Tibial nerve (tissue), 3 donors: Measurements from ENCODE around the gene FRMPD1.

ENCODE experiments used
- EP300 ChIP-seq, 2 donors: sonication (generic); formaldehyde crosslinking; IDR thresholded peaks; one replicate each; pipeline ENCODE4 v1.6.1; 2017; ENCODE audit warnings: antibody characterized with exemption in 2 of 2, mild to moderate bottlenecking in 1 of 2
- POLR2A ChIP-seq, 2 donors: fragments of 450-650 bp; IDR thresholded peaks; one replicate each; pipeline ENCODE4 v1.6.1; 2017; ENCODE audit warnings: antibody characterized with exemption in 2 of 2, mild to moderate bottlenecking in 2 of 2, moderate library complexity in 2 of 2

DNA sequence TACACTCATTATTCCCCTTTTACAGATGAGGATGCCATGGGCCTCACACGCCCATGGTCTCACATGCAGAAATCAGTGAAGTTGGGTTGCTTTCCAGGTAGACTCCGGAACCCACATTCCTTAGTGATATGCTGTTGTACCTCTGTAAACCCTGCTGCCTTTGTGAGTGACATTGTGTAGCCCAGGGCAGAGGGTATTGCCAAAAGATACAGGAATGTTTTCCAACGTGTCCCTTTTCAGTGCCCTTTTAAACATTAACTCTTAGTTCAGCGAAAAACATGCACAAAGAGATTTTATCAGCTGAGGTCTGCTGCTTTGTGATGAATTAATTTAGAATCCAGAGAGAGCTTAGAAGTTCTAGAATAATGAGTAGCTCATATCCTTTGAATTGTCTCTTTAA lies 64.5 kb downstream of the FRMPD1 start:
- TF ChIP-seq POLR2A (IDR thresholded peaks at IDR 0.05), result no peak
- TF ChIP-seq EP300 (IDR thresholded peaks at IDR 0.05), result no peak
